ENCODE data around the gene NME3. TPM values are rescaled to one million over a fixed set of nuclear protein-coding genes. Genes with fewer than 3 reads are reported as not detected.
A peak's percentile ranks its signal among the peaks of the same experiment; 100 is the strongest.

NME3 gene
- total and polyA plus RNA-seq, 2 of the 13 experiments (the other 11 are each of a cell fraction or from before 2014, with no cell fraction given): 10.4 to 15.9 TPM

GRCh38 chr16:1794221-1794871, 23.0 kb upstream of the NME3 start (continued):
- peak; percentile 80; the same call in 1 of the 2 replicates for TF ChIP-seq ARID4A (CRISPR knock-in tag; IDR thresholded peaks at IDR 0.05; ENCODE audit: borderline replicate concordance)
- no peak for TF ChIP-seq ZSCAN5A (CRISPR knock-in tag; IDR thresholded peaks at IDR 0.05; ENCODE audit: borderline replicate concordance)
- TF ChIP-seq ZNF10 (CRISPR knock-in tag; IDR thresholded peaks at IDR 0.05; ENCODE audit: borderline replicate concordance, low read depth): no peak
- TF ChIP-seq ZNF572 (CRISPR knock-in tag; IDR thresholded peaks at IDR 0.05): no peak; the same call in 1 of the 2 replicates
- TF ChIP-seq ZNF589 (CRISPR knock-in tag; conservative IDR thresholded peaks at IDR 0.05): no peak
- TF ChIP-seq ZNF615 (CRISPR knock-in tag; IDR thresholded peaks at IDR 0.05; ENCODE audit: borderline replicate concordance): no peak
- TF ChIP-seq KLF15 (CRISPR knock-in tag; IDR thresholded peaks at IDR 0.05; ENCODE audit: borderline replicate concordance): no peak
- no peak for TF ChIP-seq ZBED4 (CRISPR knock-in tag; IDR thresholded peaks at IDR 0.05; ENCODE audit: borderline replicate concordance)
- TF ChIP-seq IRF1 (CRISPR knock-in tag; IDR thresholded peaks at IDR 0.05; ENCODE audit: low read depth): no peak
- TF ChIP-seq EEA1 (CRISPR knock-in tag; IDR thresholded peaks at IDR 0.05; ENCODE audit: borderline replicate concordance): peak; percentile 38; the same call in 1 of the 2 replicates
- no peak for TF ChIP-seq ZNF20 (CRISPR knock-in tag; IDR thresholded peaks at IDR 0.05)
- TF ChIP-seq REPIN1 (CRISPR knock-in tag; IDR thresholded peaks at IDR 0.05; ENCODE audit: borderline replicate concordance, low read depth): peak; percentile 41; the same call in 1 of the 2 replicates
- no peak for TF ChIP-seq TCF7L2 (IDR thresholded peaks at IDR 0.05; ENCODE audit: low read depth, low read length)
- no peak for TF ChIP-seq ZBTB44 (CRISPR knock-in tag; IDR thresholded peaks at IDR 0.05)

All from HepG2 (cell line).